GM18909 (cell line): Measurements from ENCODE around the gene SPEM2.
A peak's percentile ranks its signal among the peaks of the same experiment; 100 is the strongest.

ENCODE experiments used
- ATAC-seq: cut with Tn5 transposase; IDR thresholded peaks from one replicate; pipeline ENCODE4 v1.9.1; 2021; ENCODE audit warnings: mild to moderate bottlenecking; ENCODE audit not compliant: unreplicated experiment, poor library complexity

Gene SPEM2

GRCh38 chr17:7419819-7420610 lies 5.4 kb upstream of the SPEM2 start, which contains the start of gene SPEM1:
Gene SPEM1, plus strand, starts transcription at chr17:7420324. Its CDS starts 61 bp downstream, at chr17:7420385.
- no peak for ATAC-seq

DNA sequence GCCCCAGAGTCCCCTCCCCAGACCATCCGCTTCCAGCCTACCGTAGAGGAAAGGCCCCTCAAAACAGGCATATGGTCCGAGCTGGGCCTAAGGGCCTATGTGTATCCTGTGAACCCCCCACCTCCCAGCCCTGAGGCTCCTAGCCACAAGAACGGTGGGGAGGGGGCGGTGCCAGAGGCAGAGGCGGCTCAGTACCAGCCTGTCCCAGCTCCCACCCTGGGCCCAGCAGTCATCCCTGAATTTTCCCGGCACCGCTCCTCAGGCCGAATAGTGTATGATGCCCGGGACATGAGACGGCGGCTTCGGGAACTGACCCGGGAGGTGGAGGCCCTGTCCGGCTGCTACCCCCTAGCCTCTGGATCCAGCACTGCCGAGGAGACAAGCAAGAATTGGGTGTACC lies 4.2 kb upstream of the SPEM2 start:
- ATAC-seq: no peak

- no peak for ATAC-seq
Observed at GRCh38 chr17:7423679-7424078, 1.7 kb upstream of the SPEM2 start.

- ATAC-seq: no peak
Observed at GRCh38 chr17:7425756-7426155, 340 bp downstream of the SPEM2 start.

GRCh38 chr17:7426203-7426863 lies 917 bp downstream of the SPEM2 start:
- no peak for ATAC-seq

- no peak for ATAC-seq
Observed at GRCh38 chr17:7426896-7427489, 1.6 kb downstream of the SPEM2 start.

DNA sequence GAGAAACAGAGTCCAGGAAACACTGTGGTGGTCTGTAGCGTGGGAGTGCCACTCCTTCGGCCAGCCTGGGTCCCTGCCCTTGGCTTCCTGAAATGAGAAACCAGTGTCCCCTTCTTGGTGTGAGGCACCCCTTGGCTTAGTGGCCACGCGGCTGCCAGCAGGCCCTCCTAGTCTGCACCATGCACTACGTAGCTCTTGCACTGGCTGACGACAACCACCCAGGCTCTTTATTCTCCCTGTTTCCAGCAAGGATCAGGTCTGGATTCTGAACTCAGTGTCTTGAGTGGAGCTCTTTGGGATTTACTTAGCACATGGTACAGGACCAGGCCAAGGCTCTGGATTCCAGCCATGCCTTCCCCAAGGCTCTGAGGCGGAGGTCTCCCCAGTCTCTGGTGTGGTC lies 2.1 kb downstream of the SPEM2 start:
- no peak for ATAC-seq

DNA sequence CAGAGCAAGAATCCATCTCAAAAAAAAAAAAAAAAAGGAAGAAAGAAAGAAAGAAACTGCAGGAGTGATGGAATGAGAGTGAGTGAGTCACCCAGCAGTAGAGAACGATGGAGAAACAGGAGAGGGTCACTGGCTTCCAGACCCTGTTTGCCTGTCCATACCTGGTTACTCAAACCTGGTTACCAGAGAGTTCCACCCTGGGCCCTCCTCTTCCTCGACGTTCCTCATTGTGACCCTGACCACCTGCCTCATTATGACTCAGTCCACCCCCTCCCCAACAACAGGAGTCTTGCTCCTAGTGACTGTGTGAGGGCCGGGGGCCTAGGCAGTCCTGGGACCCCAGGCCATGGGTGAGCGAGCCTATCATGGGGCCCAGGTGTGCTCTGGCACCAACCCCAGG lies 3.1 kb downstream of the SPEM2 start, which contains the start of gene SPEM3:
Gene SPEM3, plus strand, starts transcription at position 301 of the 400 bp plus-strand sequence. Its CDS starts 46 bp downstream, at position 347.
- no peak for ATAC-seq

DNA sequence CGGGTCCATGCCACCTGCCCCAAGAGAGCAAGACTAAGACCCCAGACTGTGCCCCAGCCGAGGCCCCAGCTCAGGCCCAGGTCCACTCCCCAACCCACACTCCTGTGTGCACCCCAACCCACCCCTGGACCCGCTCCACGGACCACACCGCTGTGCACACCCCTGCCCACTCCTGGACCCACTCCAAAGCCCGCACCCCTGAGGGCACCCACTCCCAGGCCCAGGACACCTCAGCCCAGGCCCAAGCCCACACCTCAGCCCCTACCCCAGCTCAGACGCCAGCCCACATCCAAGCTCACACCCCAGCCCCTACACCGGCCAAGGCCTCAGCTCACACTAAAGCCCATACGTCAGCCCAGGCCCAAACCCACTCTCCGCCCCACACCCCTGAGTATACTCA lies 4.3 kb downstream of the SPEM2 start:
- ATAC-seq: no peak

DNA sequence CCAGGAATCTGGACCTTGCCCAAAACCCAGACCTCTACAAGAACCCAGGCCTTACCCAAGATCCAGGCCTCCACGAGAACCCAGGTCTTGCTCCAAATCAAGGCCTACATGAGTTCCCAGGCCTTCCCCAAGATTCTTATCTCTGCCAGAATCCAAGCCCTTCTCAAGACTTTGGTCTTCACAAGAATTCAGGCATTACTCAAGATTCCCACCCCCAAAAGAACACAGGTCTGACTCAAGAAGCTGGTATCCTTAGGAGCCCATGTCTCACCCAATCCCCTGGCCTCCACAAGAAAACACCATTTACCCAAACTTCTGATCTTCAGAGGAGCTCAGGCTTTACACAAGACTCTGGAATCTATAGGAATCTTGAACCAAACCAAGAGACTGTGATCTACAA lies 5.8 kb downstream of the SPEM2 start:
- no peak for ATAC-seq

DNA sequence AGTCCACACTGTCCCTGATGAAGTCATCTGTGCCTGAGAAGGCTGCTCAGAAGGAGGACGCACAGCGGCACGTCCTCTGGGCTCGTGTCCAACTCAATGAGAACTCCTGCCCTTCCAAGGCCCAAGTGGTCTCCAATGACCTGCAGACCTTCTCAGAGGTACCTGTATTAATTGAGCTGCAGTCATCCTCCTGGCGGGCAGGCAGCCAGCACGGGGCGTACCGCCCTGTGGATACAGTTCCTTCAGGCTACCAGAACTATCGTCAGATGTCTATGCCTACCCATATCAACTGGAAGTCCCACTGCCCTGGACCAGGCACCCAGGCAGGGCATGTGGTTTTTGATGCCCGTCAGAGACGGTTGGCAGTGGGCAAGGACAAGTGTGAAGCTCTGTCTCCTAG lies 6.9 kb downstream of the SPEM2 start:
- ATAC-seq: no peak

- ATAC-seq: peak; percentile 28
Observed at GRCh38 chr17:7435676-7436555, 10.5 kb downstream of the SPEM2 start.

DNA sequence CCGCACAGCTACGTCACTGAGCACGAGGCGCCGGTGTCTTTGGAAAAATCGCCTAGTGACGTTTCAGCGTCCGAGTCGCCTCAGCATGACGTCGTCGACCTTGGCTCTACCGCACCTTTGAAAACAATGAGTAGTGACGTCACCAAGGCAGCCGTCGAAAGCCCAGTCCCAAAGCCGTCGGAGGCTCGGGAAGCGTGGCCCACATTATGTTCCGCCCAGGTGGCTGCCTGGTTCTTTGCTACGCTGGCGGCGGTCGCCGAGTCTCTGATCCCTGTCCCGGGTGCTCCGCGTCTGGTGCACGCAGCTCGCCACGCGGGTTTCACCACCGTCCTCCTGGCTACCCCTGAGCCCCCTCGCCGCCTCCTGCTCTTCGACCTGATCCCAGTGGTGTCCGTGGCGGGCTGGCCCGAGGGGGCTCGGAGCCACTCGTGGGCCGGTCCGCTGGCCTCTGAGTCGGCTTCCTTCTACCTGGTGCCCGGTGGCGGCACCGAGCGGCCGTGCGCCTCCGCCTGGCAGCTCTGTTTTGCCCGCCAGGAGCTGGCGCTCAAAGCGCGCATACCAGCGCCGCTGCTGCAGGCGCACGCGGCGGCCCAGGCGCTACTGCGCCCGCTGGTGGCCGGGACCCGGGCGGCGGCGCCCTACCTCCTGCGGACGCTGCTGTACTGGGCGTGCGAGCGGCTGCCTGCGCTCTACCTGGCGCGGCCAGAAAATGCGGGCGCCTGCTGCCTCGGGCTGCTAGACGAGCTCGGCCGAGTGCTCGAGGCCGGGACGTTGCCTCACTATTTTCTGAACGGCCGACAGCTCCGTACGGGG lies 11.3 kb downstream of the SPEM2 start:
- ATAC-seq: peak; percentile 30

DNA sequence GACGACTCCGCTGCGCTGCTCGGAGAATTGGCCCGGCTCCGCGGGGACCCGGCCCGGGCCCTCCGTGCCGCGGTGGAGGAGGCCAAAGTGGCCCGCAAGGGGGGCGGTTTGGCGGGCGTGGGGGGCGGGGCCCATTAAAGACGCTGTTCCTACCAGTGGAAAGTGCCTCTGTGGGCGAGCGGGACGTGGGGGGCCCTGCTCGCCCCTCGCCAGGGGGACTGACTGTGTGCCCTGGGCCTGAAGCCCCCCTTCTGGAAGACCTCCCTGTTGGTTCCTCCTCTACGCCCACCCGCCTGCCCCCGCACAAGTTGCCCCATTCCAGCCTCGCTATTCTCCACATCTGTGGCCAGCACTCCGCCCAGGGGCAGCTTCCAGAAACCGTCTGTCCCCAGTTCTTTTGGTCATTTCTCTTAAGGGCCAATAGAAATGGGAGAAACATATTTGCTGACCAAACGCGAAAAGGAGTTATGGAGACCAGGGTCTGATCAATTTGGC lies 12.0 kb downstream of the SPEM2 start:
- ATAC-seq: no peak

GRCh38 chr17:7437950-7438614 lies 12.7 kb downstream of the SPEM2 start:
- no peak for ATAC-seq

DNA sequence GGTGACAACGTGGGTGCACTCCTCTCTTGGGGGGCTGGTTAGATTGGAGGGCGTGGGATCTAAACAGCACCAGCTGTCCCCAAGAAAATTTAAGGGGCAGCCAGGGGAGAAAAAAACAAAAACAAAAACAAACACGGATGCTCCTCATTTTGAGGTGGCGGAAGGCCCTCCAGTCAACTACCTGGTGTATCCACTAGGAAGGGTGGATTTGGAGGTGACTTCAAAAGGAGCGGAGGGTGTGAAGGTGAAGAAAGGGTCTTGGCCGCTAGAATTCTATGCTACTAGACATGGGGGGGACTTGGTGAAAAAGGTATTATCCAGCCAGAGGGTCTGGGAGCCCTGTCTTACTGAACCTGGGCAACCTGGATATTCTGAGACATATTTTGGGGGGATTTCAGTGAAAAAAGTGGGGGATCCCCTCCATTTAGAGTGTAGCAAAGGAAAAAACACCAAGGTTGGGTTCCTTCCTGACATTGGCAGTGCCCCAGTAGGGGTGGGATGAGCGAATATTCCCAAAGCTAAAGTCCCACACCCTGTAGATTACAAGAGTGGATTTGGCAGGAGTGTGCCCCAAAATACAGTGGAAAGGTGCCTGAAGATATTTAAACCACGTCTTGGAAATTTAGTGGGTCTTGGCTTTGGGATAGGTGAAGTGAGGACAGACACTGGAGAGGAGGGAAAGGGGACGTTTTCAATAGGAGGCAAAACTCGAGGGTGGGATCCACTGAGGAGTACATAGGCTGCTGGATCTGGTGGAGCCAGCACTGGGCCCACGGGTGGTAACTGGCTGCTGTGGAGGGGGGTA lies 13.4 kb downstream of the SPEM2 start:
- no peak for ATAC-seq

- no peak for ATAC-seq
Observed at GRCh38 chr17:7439462-7440112, 14.2 kb downstream of the SPEM2 start, which contains the start of gene FGF11. Gene FGF11, plus strand, starts transcription at chr17:7439512. Its CDS starts 109 bp downstream, at chr17:7439621.
